Measurements from ENCODE around the gene INPP5F. TPM values are rescaled to one million over a fixed set of nuclear protein-coding genes. Genes with fewer than 3 reads are reported as not detected.

INPP5F gene
- polyA plus RNA-seq, 1 experiment, result 22.3 TPM

DNA sequence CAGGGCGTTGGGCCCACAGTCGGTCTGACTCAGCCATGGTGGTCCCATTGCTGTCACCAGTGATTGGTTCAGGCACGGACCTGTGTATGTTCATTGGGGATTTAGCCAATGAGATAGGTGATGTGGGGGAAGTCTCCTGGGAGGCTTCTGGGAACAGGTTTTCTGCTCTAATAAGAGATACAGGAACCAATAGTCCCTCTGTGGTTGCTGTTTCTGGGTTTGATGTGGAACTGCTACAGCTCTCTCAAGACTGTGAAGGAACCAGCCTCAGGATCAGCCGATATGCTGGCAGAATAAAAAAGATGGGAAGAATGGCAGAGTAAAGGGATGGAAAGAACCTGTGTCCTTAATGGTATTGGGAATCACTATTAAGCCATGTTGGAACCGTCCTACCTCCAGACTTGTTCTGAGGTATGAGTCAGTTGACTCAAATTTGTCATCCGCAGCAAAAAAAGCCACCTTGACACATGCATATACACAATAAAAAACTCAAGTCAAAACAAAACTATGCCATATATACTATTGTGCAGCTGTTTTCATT lies 76.2 kb downstream of the INPP5F start:
- DNase-seq (ENCODE audit: low read depth, low spot score), result no peak
- no peak for TF ChIP-seq CTCF (IDR thresholded peaks at IDR 0.05; ENCODE audit: low read depth, low read length)
- POLR2A ChIA-PET, result interaction anchor here (1.0 kb wide), 1 partner anchor 151 kb away, joined by 3 read pairs; the partner anchor contains the start of gene BAG3

DNA sequence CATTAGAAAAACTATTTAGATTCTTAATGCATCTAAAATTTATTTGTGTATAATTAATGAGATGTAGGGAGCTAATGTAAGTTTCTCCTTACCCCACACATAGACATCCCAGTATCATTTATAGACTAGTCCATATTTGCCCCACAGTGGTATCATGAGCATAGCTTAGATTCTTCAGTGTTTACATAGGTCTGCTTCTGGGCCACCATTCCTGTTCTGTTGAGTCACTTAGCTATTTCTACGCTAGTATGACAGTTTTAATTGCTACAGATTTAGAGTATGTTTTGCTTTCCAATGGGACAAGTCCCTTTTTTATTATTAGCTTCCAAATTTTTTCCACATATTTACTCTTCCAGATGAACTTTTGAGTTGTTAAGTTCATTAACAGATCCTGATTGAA lies 77.4 kb downstream of the INPP5F start:
- CTCF ChIA-PET, result interaction anchor here (0.7 to 1.7 kb wide), 3 partner anchors 20 to 56 kb away, joined by 3 to 10 read pairs (median 6); no protein-coding TSS in a partner anchor
- no peaks in the 10 kb centered on the region for H3K27me3 ChIP-seq (ENCODE audit: control insufficient read depth, insufficient read depth, low read length)
- POLR2A ChIA-PET, result interaction anchor here (1.0 kb wide), 1 partner anchor 152 kb away, joined by 3 read pairs; the partner anchor contains the start of gene BAG3
- no peak for DNase-seq (ENCODE audit: low read depth, low spot score)
- TF ChIP-seq CTCF (IDR thresholded peaks at IDR 0.05; ENCODE audit: low read depth, low read length), result no peak
- H3K27ac ChIP-seq (ENCODE audit: low read depth, low read length), result no peak overlapping the region
- no peaks in the 10 kb centered on the region for H3K9me3 ChIP-seq (ENCODE audit: control insufficient read depth, insufficient read depth, low read length)
- no peak overlapping the region for H3K4me3 ChIP-seq (ENCODE audit: low read depth, low read length)

More for the DNA sequence above, 76.2 kb downstream of the INPP5F start:
- H3K9me3 ChIP-seq (ENCODE audit: control insufficient read depth, insufficient read depth, low read length), result no peaks in the 10 kb centered on the region
- no peak overlapping the region for H3K4me3 ChIP-seq (ENCODE audit: low read depth, low read length)
- CTCF ChIA-PET, result interaction anchor here (1.7 kb wide), 1 partner anchor 51 kb away, joined by 10 read pairs; no protein-coding TSS in a partner anchor
- no peak overlapping the region for H3K27ac ChIP-seq (ENCODE audit: low read depth, low read length)
- H3K27me3 ChIP-seq (ENCODE audit: control insufficient read depth, insufficient read depth, low read length), result no peaks in the 10 kb centered on the region

- no peak for DNase-seq (ENCODE audit: low read depth, low spot score)
- POLR2A ChIA-PET, result no interaction called here
- no peak for TF ChIP-seq CTCF (IDR thresholded peaks at IDR 0.05; ENCODE audit: low read depth, low read length)
- no peaks in the 10 kb centered on the region for H3K27me3 ChIP-seq (ENCODE audit: control insufficient read depth, insufficient read depth, low read length)
- no peak overlapping the region for H3K4me3 ChIP-seq (ENCODE audit: low read depth, low read length)
- CTCF ChIA-PET, result interaction anchor here (1.3 kb wide), 1 partner anchor 55 kb away, joined by 5 read pairs; no protein-coding TSS in a partner anchor
- H3K27ac ChIP-seq (ENCODE audit: low read depth, low read length), result no peak overlapping the region
- H3K9me3 ChIP-seq (ENCODE audit: control insufficient read depth, insufficient read depth, low read length), result no peaks in the 10 kb centered on the region
Observed at GRCh38 chr10:119805702-119806230, 79.9 kb downstream of the INPP5F start.

DNA sequence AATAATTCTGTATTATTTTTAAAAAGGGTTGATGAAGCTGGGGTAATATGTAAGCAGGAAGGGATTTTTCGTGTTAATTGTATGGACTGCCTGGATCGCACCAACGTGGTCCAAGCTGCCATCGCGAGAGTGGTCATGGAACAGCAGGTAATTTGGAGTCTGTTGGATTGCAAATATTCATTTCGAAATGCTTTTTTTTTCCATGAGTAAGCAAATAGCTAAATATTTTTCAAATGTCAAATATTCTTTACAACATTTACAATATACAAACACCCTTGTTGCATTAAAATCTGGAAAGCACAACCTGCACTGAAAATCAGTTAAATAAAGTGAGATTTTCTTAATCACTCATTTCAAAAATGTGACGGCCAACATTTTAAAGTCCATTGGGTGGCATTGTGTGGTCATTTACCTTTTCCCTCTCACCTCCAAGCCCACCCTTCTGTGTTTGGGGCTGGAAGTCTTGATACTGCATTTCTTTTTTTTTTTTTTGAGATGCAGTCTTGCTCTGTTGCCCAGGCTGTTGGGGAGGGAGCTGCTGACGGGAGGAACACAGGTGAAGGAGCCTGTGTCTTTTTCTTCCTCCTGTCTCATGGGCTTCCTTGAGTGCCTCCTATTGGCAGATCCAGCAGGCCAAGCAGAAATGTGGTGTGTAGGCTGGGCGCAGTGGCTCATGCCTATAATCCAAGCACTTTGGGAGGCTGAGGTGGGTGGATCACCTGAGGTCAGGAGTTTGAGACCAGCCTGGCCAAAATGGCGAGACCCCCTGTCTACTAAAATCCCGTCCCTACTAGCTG lies 80.7 kb downstream of the INPP5F start:
- Histone ChIP-seq H3K9me3 (ENCODE audit: control insufficient read depth, insufficient read depth, low read length) (no peaks in the 10 kb centered on the region), H3K27me3 (ENCODE audit: control insufficient read depth, insufficient read depth, low read length) (no peaks in the 10 kb centered on the region), H3K27ac (ENCODE audit: low read depth, low read length) (no peak overlapping the region), H3K4me3 (ENCODE audit: low read depth, low read length) (no peak overlapping the region)
- CTCF ChIA-PET, result interaction anchor here (1.3 kb wide), 1 partner anchor 56 kb away, joined by 5 read pairs; no protein-coding TSS in a partner anchor
- no peak for TF ChIP-seq CTCF (IDR thresholded peaks at IDR 0.05; ENCODE audit: low read depth, low read length)
- DNase-seq (ENCODE audit: low read depth, low spot score), result no peak
- POLR2A ChIA-PET, result no interaction called here

Data from AG04450 (cell line).